ENCODE data around the gene MAGEF1.

The MAGEF1 gene

GRCh38 chr3:184711493-184712247, at the start of gene MAGEF1:
Gene MAGEF1 (minus strand): TSS chr3:184712064. CDS start chr3:184711821, 243 bp downstream.
- TF ChIP-seq, protein P1, sequence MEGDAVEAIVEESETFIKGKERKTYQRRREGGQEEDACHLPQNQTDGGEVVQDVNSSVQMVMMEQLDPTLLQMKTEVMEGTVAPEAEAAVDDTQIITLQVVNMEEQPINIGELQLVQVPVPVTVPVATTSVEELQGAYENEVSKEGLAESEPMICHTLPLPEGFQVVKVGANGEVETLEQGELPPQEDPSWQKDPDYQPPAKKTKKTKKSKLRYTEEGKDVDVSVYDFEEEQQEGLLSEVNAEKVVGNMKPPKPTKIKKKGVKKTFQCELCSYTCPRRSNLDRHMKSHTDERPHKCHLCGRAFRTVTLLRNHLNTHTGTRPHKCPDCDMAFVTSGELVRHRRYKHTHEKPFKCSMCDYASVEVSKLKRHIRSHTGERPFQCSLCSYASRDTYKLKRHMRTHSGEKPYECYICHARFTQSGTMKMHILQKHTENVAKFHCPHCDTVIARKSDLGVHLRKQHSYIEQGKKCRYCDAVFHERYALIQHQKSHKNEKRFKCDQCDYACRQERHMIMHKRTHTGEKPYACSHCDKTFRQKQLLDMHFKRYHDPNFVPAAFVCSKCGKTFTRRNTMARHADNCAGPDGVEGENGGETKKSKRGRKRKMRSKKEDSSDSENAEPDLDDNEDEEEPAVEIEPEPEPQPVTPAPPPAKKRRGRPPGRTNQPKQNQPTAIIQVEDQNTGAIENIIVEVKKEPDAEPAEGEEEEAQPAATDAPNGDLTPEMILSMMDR (IDR thresholded peaks at IDR 0.05; ENCODE audit: low read depth, low read length) = no peak
- DNase-seq (ENCODE audit: extremely low read depth, low read depth) = peak; percentile 52

GRCh38 chr3:184761075-184761841, 49.4 kb upstream of the MAGEF1 start:
- DNase-seq (ENCODE audit: extremely low read depth, low read depth) = no peak
- TF ChIP-seq, protein P1 (IDR thresholded peaks at IDR 0.05; ENCODE audit: low read depth, low read length) = no peak

DNA sequence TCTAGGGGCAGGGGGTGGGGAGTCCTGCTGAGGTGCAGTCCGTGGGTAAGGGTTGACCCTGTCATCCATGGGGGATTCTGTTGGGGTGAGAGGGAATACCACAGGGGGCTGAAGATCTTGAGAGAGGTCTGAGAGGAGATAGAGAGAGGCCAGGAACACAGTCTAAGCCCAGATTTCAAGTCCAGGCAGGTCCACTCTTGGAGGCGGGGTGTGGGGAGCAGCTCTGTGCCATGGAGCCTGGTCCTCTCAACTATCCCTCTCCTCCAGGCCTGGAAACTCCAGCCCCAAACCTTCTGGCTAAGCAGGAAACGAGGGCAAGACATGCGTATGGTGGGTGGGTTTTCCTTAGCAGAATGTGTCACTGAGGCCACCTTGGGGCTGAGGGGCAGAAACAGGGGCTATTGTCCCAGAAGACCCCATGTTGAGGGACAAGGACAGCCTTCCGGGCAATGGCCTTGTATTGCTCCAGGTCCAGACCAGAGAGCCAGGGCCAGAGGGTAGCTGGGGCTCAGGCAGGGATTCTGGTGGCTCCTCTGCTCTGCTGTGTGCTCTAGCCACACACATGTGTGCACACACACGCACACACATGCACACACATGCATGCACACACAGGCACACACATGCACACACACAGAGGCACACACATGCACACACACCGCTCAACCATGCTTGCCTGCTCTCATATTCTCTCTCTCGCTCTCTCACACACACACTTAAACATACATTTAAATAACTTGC, 48.6 kb upstream of the MAGEF1 start:
- DNase-seq (ENCODE audit: extremely low read depth, low read depth) = no peak

GRCh38 chr3:184759666-184760200, 47.9 kb upstream of the MAGEF1 start:
- TF ChIP-seq, protein P1 (IDR thresholded peaks at IDR 0.05; ENCODE audit: low read depth, low read length) = no peak
- DNase-seq (ENCODE audit: extremely low read depth, low read depth) = no peak

More for the DNA sequence above, 48.6 kb upstream of the MAGEF1 start:
- TF ChIP-seq, protein P1 (IDR thresholded peaks at IDR 0.05; ENCODE audit: low read depth, low read length) = no peak

- no peak for DNase-seq (ENCODE audit: extremely low read depth, low read depth)
- TF ChIP-seq, protein P1 (IDR thresholded peaks at IDR 0.05; ENCODE audit: low read depth, low read length) = no peak
Observed at GRCh38 chr3:184758056-184758455, 46.2 kb upstream of the MAGEF1 start.

DNA sequence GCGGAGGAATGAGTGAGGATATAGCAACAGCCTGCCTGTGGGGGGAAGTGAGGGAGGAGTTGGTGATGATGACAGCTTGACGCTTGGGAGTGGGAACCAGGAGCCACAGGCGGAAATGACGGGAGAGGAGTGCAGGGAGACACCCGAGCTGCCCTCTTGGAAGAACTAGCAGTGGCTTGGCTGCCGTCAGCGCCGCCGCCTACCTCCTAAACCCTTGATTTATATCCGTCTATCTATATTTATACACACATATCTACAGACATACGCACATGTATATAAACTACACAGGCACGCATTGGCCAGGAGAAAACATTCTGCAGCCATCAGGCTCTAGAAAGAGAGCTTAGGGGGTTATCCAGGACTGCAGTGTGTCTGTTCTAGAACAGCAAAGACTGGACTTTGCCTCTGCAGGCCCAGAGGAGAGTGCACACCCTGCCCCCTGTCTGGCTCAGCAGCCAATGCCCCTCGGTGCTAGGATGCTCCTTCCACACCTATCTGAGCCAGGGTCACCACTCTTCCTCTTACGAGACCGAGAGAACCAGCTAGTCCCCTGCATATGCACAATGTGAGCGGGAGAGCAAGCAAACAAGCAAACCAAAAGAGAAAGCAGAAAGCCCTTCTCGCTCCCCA, 45.3 kb upstream of the MAGEF1 start:
- TF ChIP-seq, protein P1 (IDR thresholded peaks at IDR 0.05; ENCODE audit: low read depth, low read length) = no peak
- peak; percentile 49 for DNase-seq (ENCODE audit: extremely low read depth, low read depth)

Measured in AG09319 (cell line).